Caco-2 (cell line): ENCODE measurements around the gene MAPK8IP3. TPM values are rescaled to one million over a fixed set of nuclear protein-coding genes. Genes with fewer than 3 reads are reported as not detected.

Experiments
- BruUV-seq: library from RNA; stranded (reverse); fragments of 400-500 nt; replicated peaks from 2 replicates; lab custom pipeline; 2021; lab: Mats Ljungman, UMichigan
- CTCF ChIA-PET: fragments of 300-600 bp; sonication (Branson Sonifier 250); formaldehyde crosslinking; loops from one replicate; lab custom pipeline; 2022; ENCODE audit warnings: antibody characterized with exemption; lab: Charles Lee
- POLR2A ChIA-PET: fragments of 300-600 bp; sonication (Branson Sonifier 250); formaldehyde crosslinking; loops from one replicate; lab custom pipeline; 2022; ENCODE audit warnings: antibody characterized with exemption; lab: Charles Lee
- DNase-seq, 2 experiments: peaks; one replicate each; pipeline versions ENCODE4 v3.0.0 to v3.0.0-alpha.2; 2020 to 2022
- H3K27me3 ChIP-seq: replicated peaks from 2 replicates; pipeline ENCODE4 v1.6.0; 2011; ENCODE audit warnings: low read length; ENCODE audit not compliant: control insufficient read depth, insufficient read depth
- H3K36me3 ChIP-seq: 2 replicates; pipeline ENCODE4 v1.5.1; 2011; ENCODE audit warnings: low read length; ENCODE audit not compliant: control insufficient read depth, insufficient read depth
- H3K4me1 ChIP-seq: fragments of 250-450 bp; sonication (Bioruptor Pico); 2 replicates; pipeline ENCODE4 v1.5.1; 2020; ENCODE audit warnings: mild to moderate bottlenecking
- H3K4me3 ChIP-seq: 2 replicates; pipeline ENCODE4 v1.5.1; 2011; ENCODE audit warnings: low read depth, mild to moderate bottlenecking, control low read depth, low read length
- H3K9me3 ChIP-seq: fragments of 250-450 bp; sonication (Bioruptor Pico); 2 replicates; pipeline ENCODE4 v1.5.1; 2020; ENCODE audit warnings: mild to moderate bottlenecking, moderate library complexity
- H3K27ac Mint-ChIP-seq: one replicate; pipeline ENCODE4 v1.8.0; 2022; ENCODE audit warnings: mixed read lengths; ENCODE audit not compliant: unreplicated experiment
- H3K27me3 Mint-ChIP-seq: one replicate; pipeline ENCODE4 v1.8.0; 2022; ENCODE audit warnings: mixed read lengths; ENCODE audit not compliant: insufficient read depth, unreplicated experiment
- H3K36me3 Mint-ChIP-seq: one replicate; pipeline ENCODE4 v1.8.0; 2022; ENCODE audit warnings: mild to moderate bottlenecking, mixed read lengths; ENCODE audit not compliant: insufficient read depth, unreplicated experiment
- H3K4me1 Mint-ChIP-seq: one replicate; pipeline ENCODE4 v1.8.0; 2022; ENCODE audit warnings: low read depth, mixed read lengths; ENCODE audit not compliant: unreplicated experiment
- H3K4me3 Mint-ChIP-seq: one replicate; pipeline ENCODE4 v1.8.0; 2022; ENCODE audit warnings: mild to moderate bottlenecking, moderate library complexity, mixed read lengths; ENCODE audit not compliant: unreplicated experiment
- H3K9me3 Mint-ChIP-seq: one replicate; pipeline ENCODE4 v1.8.0; 2022; ENCODE audit warnings: mixed read lengths; ENCODE audit not compliant: unreplicated experiment
- intact Hi-C: fragments of 100-400 bp; cut with micrococcal nuclease; formaldehyde crosslinking; loops from one replicate; pipeline ENCODE4 v1.10.0; 2022; ENCODE audit not compliant: unreplicated experiment
- total RNA-seq: library from RNA; stranded (reverse); gene quantifications from 2 replicates; pipeline ENCODE4 v1.2.3, GENCODE V29; 2022
- TF ChIP-seq, protein P1 (sequence below), 2 experiments: fragments of 200-600 bp in 1 of 2; IDR thresholded peaks; 1 replicate in 1 of 2; 2 replicates in 1 of 2; pipeline versions ENCODE4 v1.5.1 to v1.8.0; 2011 to 2022; ENCODE audit warnings: antibody characterized with exemption in 1 of 2, control low read depth in 1 of 2, inconsistent platforms in 1 of 2, low read depth in 1 of 2, low read length in 1 of 2, mild to moderate bottlenecking in 1 of 2, moderate library complexity in 1 of 2; ENCODE audit not compliant: insufficient read depth in 1 of 2, severe bottlenecking in 1 of 2, unreplicated experiment in 1 of 2

MAPK8IP3 gene
- total RNA-seq, 1 experiment from 2014 or later = 60.5 TPM

DNA sequence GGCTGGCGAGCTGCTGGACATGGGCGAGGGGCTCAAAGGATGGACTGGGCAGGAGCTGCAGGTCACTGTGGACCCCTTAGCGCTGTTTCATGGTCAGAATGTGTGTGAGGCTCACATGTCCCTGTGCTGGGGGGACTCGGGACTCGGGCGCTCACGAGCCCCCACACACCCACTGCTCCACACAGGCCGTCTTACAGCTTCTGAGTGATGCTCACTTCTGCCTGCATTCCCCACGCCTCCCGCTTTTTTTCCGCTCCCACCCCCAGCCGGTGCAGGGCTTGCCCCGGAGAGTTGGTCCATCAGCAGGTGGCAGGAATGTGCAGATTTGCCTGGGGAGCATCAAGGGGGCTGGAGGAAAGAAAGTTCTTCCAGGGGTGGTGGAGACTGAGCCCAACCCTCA lies 48.2 kb upstream of the MAPK8IP3 start:
- H3K4me3 ChIP-seq = no peak overlapping the region
- Mint-ChIP-seq H3K4me1 (no peaks in the 10 kb centered on the region), H3K27me3 (no peaks in the 10 kb centered on the region), H3K36me3 (peaks cover 46% of the 10 kb centered on the region), H3K4me3 (no peak overlapping the region), H3K9me3 (no peaks in the 10 kb centered on the region), H3K27ac (no peak overlapping the region)
- intact Hi-C loops = no loop called here
- H3K27me3 ChIP-seq = no peaks in the 10 kb centered on the region
- H3K36me3 ChIP-seq = no peaks in the 10 kb centered on the region; the same call in none of the 2 replicates
- DNase-seq = no peak
- POLR2A ChIA-PET = no interaction called here
- BruUV-seq = no TSS peak
- CTCF ChIA-PET = no interaction called here
- TF ChIP-seq, protein P1, sequence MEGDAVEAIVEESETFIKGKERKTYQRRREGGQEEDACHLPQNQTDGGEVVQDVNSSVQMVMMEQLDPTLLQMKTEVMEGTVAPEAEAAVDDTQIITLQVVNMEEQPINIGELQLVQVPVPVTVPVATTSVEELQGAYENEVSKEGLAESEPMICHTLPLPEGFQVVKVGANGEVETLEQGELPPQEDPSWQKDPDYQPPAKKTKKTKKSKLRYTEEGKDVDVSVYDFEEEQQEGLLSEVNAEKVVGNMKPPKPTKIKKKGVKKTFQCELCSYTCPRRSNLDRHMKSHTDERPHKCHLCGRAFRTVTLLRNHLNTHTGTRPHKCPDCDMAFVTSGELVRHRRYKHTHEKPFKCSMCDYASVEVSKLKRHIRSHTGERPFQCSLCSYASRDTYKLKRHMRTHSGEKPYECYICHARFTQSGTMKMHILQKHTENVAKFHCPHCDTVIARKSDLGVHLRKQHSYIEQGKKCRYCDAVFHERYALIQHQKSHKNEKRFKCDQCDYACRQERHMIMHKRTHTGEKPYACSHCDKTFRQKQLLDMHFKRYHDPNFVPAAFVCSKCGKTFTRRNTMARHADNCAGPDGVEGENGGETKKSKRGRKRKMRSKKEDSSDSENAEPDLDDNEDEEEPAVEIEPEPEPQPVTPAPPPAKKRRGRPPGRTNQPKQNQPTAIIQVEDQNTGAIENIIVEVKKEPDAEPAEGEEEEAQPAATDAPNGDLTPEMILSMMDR (IDR thresholded peaks at IDR 0.05; ENCODE audit: insufficient read depth in 1 of 2, low read depth in 1 of 2, low read length in 1 of 2, severe bottlenecking in 1 of 2, unreplicated experiment in 1 of 2) = no peak
- H3K9me3 ChIP-seq = no peaks in the 10 kb centered on the region
- no peaks in the 10 kb centered on the region for H3K4me1 ChIP-seq

DNA sequence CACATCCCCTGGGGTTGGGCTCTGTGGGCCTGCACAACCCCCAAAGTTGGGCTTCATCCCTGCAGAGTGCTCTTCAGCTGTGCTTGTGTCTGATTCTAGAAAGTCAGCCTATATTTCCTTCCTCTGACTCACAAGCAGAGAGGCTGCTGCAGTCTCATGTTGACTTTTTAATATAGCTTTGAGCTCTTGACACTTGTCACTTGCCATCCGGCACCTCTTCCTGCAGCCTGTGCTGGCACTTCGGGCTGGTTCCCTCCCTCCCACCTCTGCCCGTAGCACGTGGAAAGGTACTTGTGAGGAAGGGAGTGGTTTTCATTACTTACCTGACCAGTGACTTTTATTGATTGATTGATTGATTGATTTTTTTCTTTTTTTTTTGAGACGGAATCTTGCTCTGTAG lies 47.0 kb upstream of the MAPK8IP3 start:
- H3K36me3 ChIP-seq = peaks cover under 1% of the 10 kb centered on the region
- BruUV-seq = no TSS peak
- H3K4me1 ChIP-seq = no peaks in the 10 kb centered on the region
- CTCF ChIA-PET = no interaction called here
- Mint-ChIP-seq H3K27me3 (no peaks in the 10 kb centered on the region), H3K4me1 (no peaks in the 10 kb centered on the region), H3K9me3 (no peaks in the 10 kb centered on the region), H3K36me3 (peaks cover 49% of the 10 kb centered on the region), H3K27ac (no peak overlapping the region), H3K4me3 (no peak overlapping the region)
- no peaks in the 10 kb centered on the region for H3K27me3 ChIP-seq
- no peak for DNase-seq
- intact Hi-C loops = no loop called here
- H3K9me3 ChIP-seq = no peaks in the 10 kb centered on the region
- TF ChIP-seq, protein P1 (IDR thresholded peaks at IDR 0.05; ENCODE audit: insufficient read depth in 1 of 2, low read depth in 1 of 2, low read length in 1 of 2, severe bottlenecking in 1 of 2, unreplicated experiment in 1 of 2) = no peak
- POLR2A ChIA-PET = interaction anchor here (0.6 kb wide), 1 partner anchor 15 kb away, joined by 3 read pairs; no protein-coding TSS in a partner anchor
- H3K4me3 ChIP-seq = no peak overlapping the region

DNA sequence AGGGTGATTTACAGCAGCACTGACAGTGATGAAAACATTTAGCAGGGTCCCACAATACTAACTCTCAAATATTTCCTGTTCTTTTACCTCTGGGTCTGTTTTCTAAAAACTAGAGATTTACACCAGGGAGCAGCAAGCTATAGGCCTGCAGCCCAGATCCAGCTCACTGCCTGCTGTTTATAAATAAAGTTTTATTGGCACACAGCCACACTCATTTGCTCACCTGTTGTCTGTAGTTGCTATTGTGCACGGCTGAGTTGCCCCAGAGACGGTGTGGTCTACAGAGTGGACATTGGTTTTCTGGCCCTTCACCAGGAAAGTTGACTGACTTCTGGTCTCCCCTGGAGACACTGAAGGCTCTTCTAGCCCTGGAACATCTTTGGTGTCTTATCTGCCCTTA lies 44.2 kb upstream of the MAPK8IP3 start:
- H3K9me3 Mint-ChIP-seq = no peaks in the 10 kb centered on the region
- H3K4me1 ChIP-seq = no peaks in the 10 kb centered on the region
- H3K27me3 Mint-ChIP-seq = no peaks in the 10 kb centered on the region
- H3K9me3 ChIP-seq = no peaks in the 10 kb centered on the region
- no peaks in the 10 kb centered on the region for H3K27me3 ChIP-seq
- intact Hi-C loops = no loop called here
- DNase-seq = no peak
- no peak overlapping the region for H3K4me3 ChIP-seq
- no TSS peak for BruUV-seq
- POLR2A ChIA-PET = no interaction called here
- no peak overlapping the region for H3K27ac Mint-ChIP-seq
- TF ChIP-seq, protein P1 (IDR thresholded peaks at IDR 0.05; ENCODE audit: insufficient read depth in 1 of 2, low read depth in 1 of 2, low read length in 1 of 2, severe bottlenecking in 1 of 2, unreplicated experiment in 1 of 2) = no peak
- peaks cover 51% of the 10 kb centered on the region for H3K36me3 Mint-ChIP-seq
- CTCF ChIA-PET = interaction anchor here (0.6 kb wide), 1 partner anchor 81 kb away, joined by 6 read pairs; no protein-coding TSS in a partner anchor
- H3K36me3 ChIP-seq = peaks cover 1% of the 10 kb centered on the region
- H3K4me1 Mint-ChIP-seq = no peaks in the 10 kb centered on the region
- H3K4me3 Mint-ChIP-seq = no peak overlapping the region
